Smooth muscle cell of the coronary artery (primary cell): ENCODE results near the gene IGSF9. TPM values are rescaled to one million over a fixed set of nuclear protein-coding genes. Genes with fewer than 3 reads are reported as not detected.

ENCODE experiments used
- total RNA-seq: library from RNA; depleted of rRNA; stranded (reverse); fragments of >200 nt; gene quantifications from 2 replicates; pipeline ENCODE4 v1.2.3, GENCODE V29; 2014; ENCODE audit warnings: low replicate concordance

IGSF9 gene, protein sequence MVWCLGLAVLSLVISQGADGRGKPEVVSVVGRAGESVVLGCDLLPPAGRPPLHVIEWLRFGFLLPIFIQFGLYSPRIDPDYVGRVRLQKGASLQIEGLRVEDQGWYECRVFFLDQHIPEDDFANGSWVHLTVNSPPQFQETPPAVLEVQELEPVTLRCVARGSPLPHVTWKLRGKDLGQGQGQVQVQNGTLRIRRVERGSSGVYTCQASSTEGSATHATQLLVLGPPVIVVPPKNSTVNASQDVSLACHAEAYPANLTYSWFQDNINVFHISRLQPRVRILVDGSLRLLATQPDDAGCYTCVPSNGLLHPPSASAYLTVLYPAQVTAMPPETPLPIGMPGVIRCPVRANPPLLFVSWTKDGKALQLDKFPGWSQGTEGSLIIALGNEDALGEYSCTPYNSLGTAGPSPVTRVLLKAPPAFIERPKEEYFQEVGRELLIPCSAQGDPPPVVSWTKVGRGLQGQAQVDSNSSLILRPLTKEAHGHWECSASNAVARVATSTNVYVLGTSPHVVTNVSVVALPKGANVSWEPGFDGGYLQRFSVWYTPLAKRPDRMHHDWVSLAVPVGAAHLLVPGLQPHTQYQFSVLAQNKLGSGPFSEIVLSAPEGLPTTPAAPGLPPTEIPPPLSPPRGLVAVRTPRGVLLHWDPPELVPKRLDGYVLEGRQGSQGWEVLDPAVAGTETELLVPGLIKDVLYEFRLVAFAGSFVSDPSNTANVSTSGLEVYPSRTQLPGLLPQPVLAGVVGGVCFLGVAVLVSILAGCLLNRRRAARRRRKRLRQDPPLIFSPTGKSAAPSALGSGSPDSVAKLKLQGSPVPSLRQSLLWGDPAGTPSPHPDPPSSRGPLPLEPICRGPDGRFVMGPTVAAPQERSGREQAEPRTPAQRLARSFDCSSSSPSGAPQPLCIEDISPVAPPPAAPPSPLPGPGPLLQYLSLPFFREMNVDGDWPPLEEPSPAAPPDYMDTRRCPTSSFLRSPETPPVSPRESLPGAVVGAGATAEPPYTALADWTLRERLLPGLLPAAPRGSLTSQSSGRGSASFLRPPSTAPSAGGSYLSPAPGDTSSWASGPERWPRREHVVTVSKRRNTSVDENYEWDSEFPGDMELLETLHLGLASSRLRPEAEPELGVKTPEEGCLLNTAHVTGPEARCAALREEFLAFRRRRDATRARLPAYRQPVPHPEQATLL
- total RNA-seq: 0.12 TPM in 1 of 2 replicates, not detected in the other

GRCh38 chr1:159945483-159946241, at the start of gene IGSF9:
Gene IGSF9 (minus strand): TSS chr1:159945613. CDS start chr1:159943454, 2,159 bp downstream.

GRCh38 chr1:159953536-159954515, 8.4 kb upstream of the IGSF9 start, which contains the start of gene SLAMF9:
Gene SLAMF9 (minus strand): TSS chr1:159954237. CDS start chr1:159954137, 100 bp downstream.

DNA sequence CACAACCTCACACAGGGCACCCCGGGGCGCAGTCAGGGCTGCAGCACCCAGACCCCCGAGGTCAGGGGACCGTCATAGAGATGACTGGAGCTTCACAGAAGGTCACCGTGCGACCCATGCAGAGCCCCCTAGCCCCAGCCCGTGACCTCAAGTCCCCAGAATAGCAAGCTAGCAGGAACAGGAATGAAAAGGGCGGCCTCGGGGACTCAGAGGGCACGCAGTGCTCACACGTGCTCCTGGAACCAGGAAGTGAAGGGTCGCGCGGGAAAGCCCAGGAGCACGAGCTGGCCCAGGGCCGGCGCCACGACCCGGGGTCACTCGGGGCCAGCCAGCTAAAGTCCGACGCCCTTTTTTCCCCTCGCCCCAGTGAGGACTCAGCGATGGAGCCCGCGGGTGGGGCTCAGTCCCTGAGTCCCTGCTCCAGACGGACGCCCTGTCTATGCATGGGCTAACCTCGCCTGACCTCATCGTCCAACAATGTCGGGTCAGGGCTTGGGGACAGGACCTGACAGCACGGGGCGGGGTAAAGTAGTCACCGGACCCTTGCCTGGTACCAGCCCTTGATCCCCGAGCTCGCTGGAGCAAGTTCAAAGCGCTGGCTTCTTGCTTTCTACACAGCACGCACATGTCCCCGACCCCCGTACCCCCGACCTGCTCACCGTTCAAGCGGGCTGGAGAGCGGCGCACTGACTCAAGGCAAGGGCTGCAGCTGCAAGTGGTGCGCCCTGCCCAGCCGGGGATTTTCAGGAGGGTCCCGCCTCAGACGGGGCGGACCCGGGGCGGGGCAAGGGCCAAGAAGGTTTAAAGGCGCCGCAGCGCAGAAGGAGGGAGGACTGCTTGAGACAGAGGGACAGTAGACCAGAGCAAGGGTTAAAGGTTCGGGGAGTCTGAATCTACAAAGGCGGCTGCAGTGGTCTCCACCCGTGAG, 20.4 kb downstream of the IGSF9 start, which contains the start of gene TAGLN2:
TSS of gene TAGLN2 (minus strand) at position 717 of the 928 bp plus-strand sequence. CDS start 4,998 bp downstream, outside the sequence.

DNA sequence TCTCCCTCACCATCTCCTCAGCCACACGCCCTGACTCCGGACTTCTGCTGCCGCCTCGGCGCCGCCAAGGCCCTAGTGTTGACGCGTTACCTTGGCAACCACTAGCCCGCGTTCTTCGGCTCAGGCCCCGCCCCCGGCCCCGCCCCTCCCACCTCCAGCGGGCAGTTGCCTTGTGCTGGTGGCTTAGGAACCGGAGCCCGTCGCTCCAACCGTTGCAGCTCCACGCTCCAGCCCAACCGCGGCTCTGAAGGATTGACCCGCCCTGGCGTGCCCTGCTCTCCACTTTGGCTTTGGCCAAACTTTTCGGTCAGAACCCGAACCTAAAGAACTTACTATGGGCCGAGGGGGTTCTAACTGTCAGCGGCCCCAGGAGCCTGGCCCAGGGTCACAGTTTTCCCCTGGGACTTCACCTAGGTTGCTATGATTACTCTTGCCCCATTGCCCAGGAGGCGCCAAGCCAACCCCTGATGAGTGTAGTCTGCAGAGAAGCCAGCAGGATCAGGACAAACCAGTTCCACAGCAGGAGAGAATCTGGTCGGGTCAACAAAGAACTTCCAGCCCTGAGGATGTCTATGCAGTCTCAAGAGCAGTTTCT, 45.2 kb downstream of the IGSF9 start, which contains the start of gene CFAP45:
TSS of gene CFAP45 (minus strand) at position 80 of the 595 bp plus-strand sequence. CDS start at position 13, 67 bp downstream.

Other genes with a start within 250 kb of the IGSF9 start
- gene CRP, start 231.0 kb downstream of the IGSF9 start, total RNA-seq: not detected in 2 replicates
- gene DUSP23, start 164.7 kb downstream of the IGSF9 start, total RNA-seq: 14.4 and 40.7 TPM in 2 replicates
- gene FCRL6, start 143.3 kb downstream of the IGSF9 start, total RNA-seq: not detected in 2 replicates
- not detected in 2 replicates for gene SLAMF8, start 118.7 kb downstream of the IGSF9 start, total RNA-seq
- gene VSIG8, start 83.0 kb downstream of the IGSF9 start, total RNA-seq: 0.08 TPM in 1 of 2 replicates, not detected in the other
- 0.23 and 1.1 TPM in 2 replicates for gene CFAP45, start 45.4 kb downstream of the IGSF9 start, total RNA-seq
- gene TAGLN2, start 20.1 kb downstream of the IGSF9 start, total RNA-seq: 135 and 476 TPM in 2 replicates
- gene SLAMF9, start 8.6 kb upstream of the IGSF9 start, total RNA-seq: 0.38 TPM in 1 of 2 replicates, not detected in the other
- 1.6 and 3.0 TPM in 2 replicates for gene PIGM, start 86.4 kb upstream of the IGSF9 start, total RNA-seq
- not detected in 2 replicates for gene KCNJ10, start 124.5 kb upstream of the IGSF9 start, total RNA-seq
- under 0.01 TPM in 1 of 2 replicates, not detected in the other for gene KCNJ9, start 135.9 kb upstream of the IGSF9 start, total RNA-seq
- gene IGSF8, start 153.0 kb upstream of the IGSF9 start, total RNA-seq: 18.0 and 23.1 TPM in 2 replicates
- gene ATP1A2, start 170.1 kb upstream of the IGSF9 start, total RNA-seq: under 0.01 and 0.08 TPM in 2 replicates
- not detected in 2 replicates for gene ATP1A4, start 206.0 kb upstream of the IGSF9 start, total RNA-seq
- gene CASQ1, start 245.0 kb upstream of the IGSF9 start, total RNA-seq: 0.23 TPM in 1 of 2 replicates, not detected in the other